IPS DF 6.9 (cell line): ENCODE measurements around the gene CES5A.
"Not testable (repeated sequence)": the region's sequence is repeated elsewhere in the genome, so short reads cannot be mapped to it uniquely, and the experiment has no call there.

Source experiments
- DNase-seq: peaks from one replicate; pipeline ENCODE4 v3.0.0-alpha.2; 2013; ENCODE audit warnings: low read depth, low spot score
- H3K27ac ChIP-seq: one replicate; pipeline ENCODE4 v1.5.1; 2013; ENCODE audit warnings: low read length, control low read depth
- H3K27me3 ChIP-seq: 2 replicates; pipeline ENCODE4 v1.6.1; 2013; ENCODE audit warnings: mild to moderate bottlenecking, low read length; ENCODE audit not compliant: control insufficient read depth, insufficient read depth
- H3K36me3 ChIP-seq: 2 replicates; pipeline ENCODE4 v1.6.1; 2013; ENCODE audit warnings: low read length; ENCODE audit not compliant: control insufficient read depth, insufficient read depth
- H3K4me1 ChIP-seq: 2 replicates; pipeline ENCODE4 v1.6.1; 2013; ENCODE audit warnings: low read length; ENCODE audit not compliant: control insufficient read depth, insufficient read depth
- H3K4me3 ChIP-seq: 2 replicates; pipeline ENCODE4 v1.5.1; 2013; ENCODE audit warnings: mild to moderate bottlenecking, low read length
- H3K9me3 ChIP-seq: 2 replicates; pipeline ENCODE4 v1.6.1; 2013; ENCODE audit warnings: low read length, inconsistent platforms; ENCODE audit not compliant: control insufficient read depth, insufficient read depth
- WGBS: extraction: QIAGEN DNeasy Blood & Tissue Kit; methylation state at CpG from one replicate; pipeline ENCODE4 v1.1.7; 2013; ENCODE audit warnings: mixed read lengths, missing lambda C conversion rate; ENCODE audit not compliant: insufficient read length, insufficient coverage; 5-methylcytosine and 5-hydroxymethylcytosine counted together

CES5A gene

DNA sequence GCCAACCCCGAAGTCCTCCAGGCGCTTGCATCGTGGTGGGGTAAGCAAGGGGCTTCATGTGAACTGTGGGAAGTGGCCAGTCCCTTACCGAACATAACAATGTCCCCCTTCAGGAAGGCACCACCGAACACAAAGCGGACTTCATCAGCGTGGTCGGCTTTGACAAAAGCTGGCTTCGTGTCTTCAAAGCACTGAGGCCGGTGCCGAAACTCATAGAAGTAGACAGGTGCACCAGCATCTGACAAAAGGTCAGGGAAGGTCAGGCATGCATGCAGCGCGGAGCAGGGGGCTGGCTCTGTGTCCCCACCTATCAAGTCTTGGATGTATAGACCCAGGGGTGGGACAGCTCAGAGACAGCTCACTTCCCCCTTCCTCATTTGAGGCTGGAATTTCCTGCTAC is 25.6 kb downstream of the CES5A start:
- Histone ChIP-seq H3K9me3 (no peaks in the 10 kb centered on the region), H3K36me3 (no peaks in the 10 kb centered on the region), H3K27ac (no peak overlapping the region), H3K27me3 (no peaks in the 10 kb centered on the region), H3K4me1 (no peaks in the 10 kb centered on the region), H3K4me3 (no peak overlapping the region)
- no CpG with 5 or more reads among the region's 13 CpGs for WGBS
- no peak for DNase-seq

GRCh38 chr16:55846598-55847346 is 28.4 kb downstream of the CES5A start:
- H3K27me3 ChIP-seq, result no peaks in the 10 kb centered on the region
- no peaks in the 10 kb centered on the region for H3K36me3 ChIP-seq
- no peaks in the 10 kb centered on the region for H3K4me1 ChIP-seq
- no peaks in the 10 kb centered on the region for H3K9me3 ChIP-seq
- H3K4me3 ChIP-seq, result no peak overlapping the region
- DNase-seq, result no peak
- no peak overlapping the region for H3K27ac ChIP-seq
- WGBS, result no CpG with 5 or more reads among the region's 11 CpGs

GRCh38 chr16:55843105-55843395 is 32.1 kb downstream of the CES5A start:
- Histone ChIP-seq H3K9me3 (no peaks in the 10 kb centered on the region), H3K27ac (no peak overlapping the region), H3K4me3 (no peak overlapping the region), H3K4me1 (no peaks in the 10 kb centered on the region), H3K27me3 (no peaks in the 10 kb centered on the region), H3K36me3 (no peaks in the 10 kb centered on the region)
- DNase-seq, result no peak
- no CpG with 5 or more reads among the region's 2 CpGs for WGBS

GRCh38 chr16:55842369-55843104 is 32.6 kb downstream of the CES5A start:
- H3K36me3 ChIP-seq, result no peaks in the 10 kb centered on the region
- H3K4me1 ChIP-seq, result no peaks in the 10 kb centered on the region
- no peaks in the 10 kb centered on the region for H3K27me3 ChIP-seq
- H3K4me3 ChIP-seq, result no peak overlapping the region
- H3K9me3 ChIP-seq, result no peaks in the 10 kb centered on the region
- no CpG with 5 or more reads among the region's 11 CpGs for WGBS
- peak; percentile 22 for DNase-seq
- H3K27ac ChIP-seq, result no peak overlapping the region

GRCh38 chr16:55839115-55839514 is 36.1 kb downstream of the CES5A start:
- no peaks in the 10 kb centered on the region for H3K36me3 ChIP-seq

GRCh38 chr16:55836158-55836611 is 39.0 kb downstream of the CES5A start:
- WGBS, result no CpG with 5 or more reads among the region's 4 CpGs
- Histone ChIP-seq H3K36me3 (no peaks in the 10 kb centered on the region), H3K4me3 (no peak overlapping the region), H3K27ac (no peak overlapping the region), H3K4me1 (no peaks in the 10 kb centered on the region), H3K9me3 (no peaks in the 10 kb centered on the region), H3K27me3 (no peaks in the 10 kb centered on the region)
- no peak for DNase-seq

More at GRCh38 chr16:55839115-55839514, 36.1 kb downstream of the CES5A start:
- Histone ChIP-seq H3K9me3 (no peaks in the 10 kb centered on the region), H3K27me3 (no peaks in the 10 kb centered on the region), H3K4me1 (no peaks in the 10 kb centered on the region), H3K27ac (no peak overlapping the region), H3K4me3 (no peak overlapping the region)
- WGBS, result no CpG with 5 or more reads among the region's 2 CpGs
- DNase-seq, result no peak

DNA sequence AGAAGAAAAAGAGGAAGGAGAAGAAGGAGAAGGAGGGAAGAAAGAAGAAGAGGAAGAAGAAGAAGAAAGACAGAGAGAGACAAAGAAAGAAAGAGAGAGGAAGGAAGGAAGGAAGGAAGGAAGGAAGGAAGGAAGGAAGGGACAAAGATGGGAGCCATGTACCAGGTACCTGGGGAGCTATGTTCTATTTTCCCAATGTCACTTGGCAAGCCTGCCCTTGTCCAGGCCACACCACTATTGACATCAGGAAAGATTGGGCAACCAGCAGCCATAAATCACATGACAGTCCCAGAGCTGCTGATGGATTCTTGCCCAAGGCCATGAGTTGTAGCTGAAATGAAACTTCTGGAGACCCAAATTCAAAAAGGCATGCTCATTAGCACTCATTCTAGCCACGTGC is 39.6 kb downstream of the CES5A start:
- H3K27me3 ChIP-seq, result no peaks in the 10 kb centered on the region
- no peak overlapping the region for H3K27ac ChIP-seq
- H3K4me1 ChIP-seq, result no peaks in the 10 kb centered on the region
- H3K36me3 ChIP-seq, result no peaks in the 10 kb centered on the region
- WGBS, result no CpG with 5 or more reads among the region's 1 CpG
- no peaks in the 10 kb centered on the region for H3K9me3 ChIP-seq
- no peak overlapping the region for H3K4me3 ChIP-seq
- DNase-seq, result no peak

DNA sequence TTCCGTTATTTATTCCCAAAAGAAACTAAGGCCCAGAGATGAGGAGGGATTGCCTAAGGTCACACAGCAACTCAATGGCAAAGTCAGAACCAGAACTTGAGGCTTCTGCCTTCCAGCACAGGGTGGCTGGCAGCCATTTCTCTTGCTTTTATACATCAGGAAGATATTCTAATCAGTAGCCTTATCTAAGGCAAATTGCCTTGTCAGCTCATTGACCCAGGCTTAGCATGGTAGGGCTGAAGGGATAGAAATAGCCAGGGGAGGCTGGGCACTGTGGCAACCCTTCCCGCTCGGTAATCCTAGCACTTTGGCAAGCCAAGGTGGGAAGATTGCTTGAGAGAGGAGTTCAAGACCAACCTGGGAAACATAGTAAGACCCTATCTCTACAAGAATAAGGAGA is 40.0 kb downstream of the CES5A start:
- not testable (repeated sequence) for H3K27me3 ChIP-seq, H3K4me3 ChIP-seq, H3K4me1 ChIP-seq, H3K9me3 ChIP-seq, H3K36me3 ChIP-seq, DNase-seq, H3K27ac ChIP-seq
- no CpG with 5 or more reads among the region's 3 CpGs for WGBS

- H3K36me3 ChIP-seq, result no peaks in the 10 kb centered on the region
- no peak for DNase-seq
- no peaks in the 10 kb centered on the region for H3K4me1 ChIP-seq
- no CpG with 5 or more reads among the region's 7 CpGs for WGBS
- H3K9me3 ChIP-seq, result no peaks in the 10 kb centered on the region
- no peak overlapping the region for H3K4me3 ChIP-seq
- H3K27me3 ChIP-seq, result no peaks in the 10 kb centered on the region
- H3K27ac ChIP-seq, result no peak overlapping the region
Measured at GRCh38 chr16:55834049-55834448, 41.1 kb downstream of the CES5A start.

DNA sequence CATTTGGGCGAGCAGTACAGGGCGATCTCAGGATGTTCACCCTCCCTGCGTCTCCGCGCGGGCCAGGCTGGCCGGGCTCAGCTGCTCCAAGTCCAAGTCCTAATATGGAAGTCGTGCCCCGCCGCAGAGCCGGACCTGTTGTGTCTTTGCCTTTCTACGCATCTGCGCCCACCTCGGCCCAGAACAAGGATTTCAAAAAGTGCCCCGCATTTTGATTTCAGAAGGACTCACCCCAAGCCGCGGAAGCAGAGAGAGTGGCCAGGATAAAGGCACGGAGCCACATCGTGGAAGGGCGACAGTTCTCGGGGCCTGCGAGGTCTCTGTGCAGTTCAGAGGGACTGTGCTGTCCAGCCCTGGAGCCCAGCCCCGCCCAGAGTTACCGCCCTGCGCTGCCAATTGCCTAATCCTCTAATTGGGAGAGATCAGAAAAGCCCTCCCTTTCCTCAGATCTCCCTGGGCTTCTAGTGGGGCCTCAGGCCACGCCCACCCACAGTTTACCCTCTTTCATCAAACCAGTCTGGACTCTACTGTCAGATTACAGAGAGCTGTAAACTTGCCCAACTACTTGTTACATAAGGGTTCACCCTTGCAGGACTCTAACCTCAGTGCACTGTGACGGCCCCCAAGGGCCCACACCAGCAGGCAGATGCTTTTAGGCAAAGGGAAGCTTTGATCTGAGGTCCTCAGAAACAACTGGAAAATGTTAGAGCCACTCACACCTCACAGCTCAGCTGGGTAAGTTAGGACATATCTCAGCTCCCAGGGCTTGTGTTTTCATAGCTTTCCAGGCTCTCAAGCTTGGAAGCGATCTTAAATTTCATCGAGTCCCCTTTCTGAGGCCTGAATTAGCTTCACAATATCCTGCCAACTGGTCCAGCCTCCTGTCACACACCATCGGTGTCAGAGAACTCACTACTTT is 42.1 kb downstream of the CES5A start, which contains the start of gene CES1:
Gene CES1, minus strand, starts transcription at position 324 of the 919 bp plus-strand sequence. Its CDS starts 41 bp downstream, at position 283.
- Histone ChIP-seq H3K36me3 (no peaks in the 10 kb centered on the region), H3K4me3 (no peak within 1 kb of the TSS), H3K27me3 (no peaks in the 10 kb centered on the region), H3K9me3 (no peaks in the 10 kb centered on the region), H3K4me1 (no peaks in the 10 kb centered on the region), H3K27ac (no peak within 1 kb of the TSS)
- DNase-seq, result peak; percentile 22
- no CpG with 5 or more reads among the region's 30 CpGs for WGBS
